Neural progenitor cell (in vitro differentiated cells): Measurements from ENCODE around the gene DMTF1. TPM values are rescaled to one million over a fixed set of nuclear protein-coding genes. Genes with fewer than 3 reads are reported as not detected.

Experiments used
- DNase-seq: peaks from one replicate; pipeline ENCODE4 v3.0.0-alpha.2; 2016; ENCODE audit warnings: low spot score
- H2AFZ ChIP-seq: fragments of 200-600 bp; sonication (generic); replicated peaks from 2 replicates; pipeline ENCODE4 v1.6.1; 2016; ENCODE audit warnings: antibody characterized with exemption
- H3F3A ChIP-seq: fragments of 200-600 bp; sonication (generic); 2 replicates; pipeline ENCODE4 v1.6.1; 2016; ENCODE audit warnings: antibody characterized with exemption, low read depth
- H3K27ac ChIP-seq: fragments of 200-600 bp; sonication (generic); 2 replicates; pipeline ENCODE4 v1.5.1; 2016; ENCODE audit warnings: mild to moderate bottlenecking
- H3K27me3 ChIP-seq: fragments of 200-600 bp; sonication (generic); 2 replicates; pipeline ENCODE4 v1.6.1; 2016; ENCODE audit warnings: mild to moderate bottlenecking, moderate library complexity
- H3K36me3 ChIP-seq: fragments of 200-600 bp; sonication (generic); 2 replicates; pipeline ENCODE4 v1.5.1; 2016
- H3K4me1 ChIP-seq: fragments of 200-600 bp; sonication (generic); 2 replicates; pipeline ENCODE4 v1.6.1; 2016; ENCODE audit warnings: mixed run types
- H3K4me2 ChIP-seq: fragments of 200-600 bp; sonication (generic); 2 replicates; pipeline ENCODE4 v1.6.1; 2016
- H3K4me3 ChIP-seq: fragments of 200-600 bp; sonication (generic); 2 replicates; pipeline ENCODE4 v1.5.1; 2016
- H3K79me2 ChIP-seq: fragments of 200-600 bp; sonication (generic); 2 replicates; pipeline ENCODE4 v1.6.1; 2016; ENCODE audit warnings: low read depth
- H3K9ac ChIP-seq: fragments of 200-600 bp; sonication (generic); 2 replicates; pipeline ENCODE4 v1.6.1; 2016
- H3K9me3 ChIP-seq: fragments of 200-600 bp; sonication (generic); 2 replicates; pipeline ENCODE4 v1.5.1; 2016; ENCODE audit warnings: low read depth
- H4K20me1 ChIP-seq: fragments of 200-600 bp; sonication (generic); 2 replicates; pipeline ENCODE4 v1.6.1; 2016; ENCODE audit warnings: low read depth
- H3K27ac Mint-ChIP-seq: 3 replicates; pipeline ENCODE4 v1.8.0; 2021; ENCODE audit warnings: mixed read lengths
- H3K27me3 Mint-ChIP-seq: 2 replicates; pipeline ENCODE4 v1.8.0; 2022; ENCODE audit warnings: low read depth, mild to moderate bottlenecking, inconsistent platforms, moderate library complexity, mixed read lengths; ENCODE audit not compliant: insufficient read depth
- H3K36me3 Mint-ChIP-seq: 3 replicates; pipeline ENCODE4 v1.8.0; 2021; ENCODE audit warnings: mixed read lengths
- H3K4me1 Mint-ChIP-seq: 3 replicates; pipeline ENCODE4 v1.8.0; 2021; ENCODE audit warnings: mixed read lengths
- H3K4me3 Mint-ChIP-seq: 3 replicates; pipeline ENCODE4 v1.8.0; 2021; ENCODE audit warnings: mild to moderate bottlenecking, moderate library complexity, mixed read lengths
- H3K9me3 Mint-ChIP-seq: 3 replicates; pipeline ENCODE4 v1.8.0; 2020; ENCODE audit warnings: mixed read lengths
- EZH2 ChIP-seq: fragments of 200-600 bp; sonication (generic); IDR thresholded peaks from 2 replicates; pipeline ENCODE4 v1.6.1; 2017; ENCODE audit warnings: antibody characterized with exemption, mild to moderate bottlenecking, moderate library complexity
- EZH2phosphoT487 ChIP-seq: fragments of 200-600 bp; sonication (generic); IDR thresholded peaks from 2 replicates; pipeline ENCODE4 v1.6.1; 2017; ENCODE audit warnings: antibody characterized with exemption
- total RNA-seq: library from RNA; depleted of rRNA; stranded (reverse); fragments of >200 nt; gene quantifications from 2 replicates; pipeline ENCODE4 v1.2.3, GENCODE V29; 2015; ENCODE audit warnings: low replicate concordance
- TF ChIP-seq, protein P1 (sequence below): fragments of 200-600 bp; sonication (generic); IDR thresholded peaks from 2 replicates; pipeline ENCODE4 v1.5.1; 2017; ENCODE audit warnings: antibody characterized with exemption, mild to moderate bottlenecking

Gene DMTF1
- total RNA-seq, 1 donor from 2014 or later = 176 TPM

DNA sequence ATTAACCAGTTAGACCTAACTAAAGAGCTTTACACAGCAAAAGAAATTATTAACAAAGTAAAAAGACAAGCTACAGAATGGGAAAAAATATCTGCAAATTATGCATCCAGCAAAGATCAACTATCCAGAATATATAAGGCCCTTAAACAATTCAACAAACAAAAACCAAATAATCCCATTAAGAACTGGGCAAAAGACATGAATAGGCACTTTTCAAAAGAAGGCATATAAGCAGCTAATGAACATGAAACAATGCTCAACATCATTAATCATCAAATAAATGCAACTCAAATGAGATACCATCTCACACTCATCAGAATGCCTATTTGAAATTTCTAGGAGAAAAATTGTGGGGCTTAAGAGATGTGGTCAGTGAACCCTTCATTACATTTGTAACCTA, 15.0 kb upstream of the DMTF1 start:
- H3K4me3 Mint-ChIP-seq = no peak overlapping the region
- Histone ChIP-seq H3K79me2 (no peaks in the 10 kb centered on the region), H3K9me3 (no peaks in the 10 kb centered on the region), H3F3A (no peaks in the 10 kb centered on the region), H4K20me1 (no peaks in the 10 kb centered on the region), H3K4me2 (no peak overlapping the region), H3K27me3 (no peaks in the 10 kb centered on the region), H3K27ac (no peak overlapping the region), H3K4me1 (no peaks in the 10 kb centered on the region), H2AFZ (no peak overlapping the region), H3K36me3 (no peaks in the 10 kb centered on the region), H3K4me3 (no peak overlapping the region), H3K9ac (no peak overlapping the region)
- H3K27me3 Mint-ChIP-seq = no peaks in the 10 kb centered on the region
- no peaks in the 10 kb centered on the region for H3K36me3 Mint-ChIP-seq
- H3K27ac Mint-ChIP-seq = no peak overlapping the region
- TF ChIP-seq, protein P1, sequence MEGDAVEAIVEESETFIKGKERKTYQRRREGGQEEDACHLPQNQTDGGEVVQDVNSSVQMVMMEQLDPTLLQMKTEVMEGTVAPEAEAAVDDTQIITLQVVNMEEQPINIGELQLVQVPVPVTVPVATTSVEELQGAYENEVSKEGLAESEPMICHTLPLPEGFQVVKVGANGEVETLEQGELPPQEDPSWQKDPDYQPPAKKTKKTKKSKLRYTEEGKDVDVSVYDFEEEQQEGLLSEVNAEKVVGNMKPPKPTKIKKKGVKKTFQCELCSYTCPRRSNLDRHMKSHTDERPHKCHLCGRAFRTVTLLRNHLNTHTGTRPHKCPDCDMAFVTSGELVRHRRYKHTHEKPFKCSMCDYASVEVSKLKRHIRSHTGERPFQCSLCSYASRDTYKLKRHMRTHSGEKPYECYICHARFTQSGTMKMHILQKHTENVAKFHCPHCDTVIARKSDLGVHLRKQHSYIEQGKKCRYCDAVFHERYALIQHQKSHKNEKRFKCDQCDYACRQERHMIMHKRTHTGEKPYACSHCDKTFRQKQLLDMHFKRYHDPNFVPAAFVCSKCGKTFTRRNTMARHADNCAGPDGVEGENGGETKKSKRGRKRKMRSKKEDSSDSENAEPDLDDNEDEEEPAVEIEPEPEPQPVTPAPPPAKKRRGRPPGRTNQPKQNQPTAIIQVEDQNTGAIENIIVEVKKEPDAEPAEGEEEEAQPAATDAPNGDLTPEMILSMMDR = no peak
- no peak for TF ChIP-seq EZH2
- no peak for TF ChIP-seq EZH2phosphoT487
- DNase-seq = no peak
- no peaks in the 10 kb centered on the region for H3K9me3 Mint-ChIP-seq
- H3K4me1 Mint-ChIP-seq = no peaks in the 10 kb centered on the region

DNA sequence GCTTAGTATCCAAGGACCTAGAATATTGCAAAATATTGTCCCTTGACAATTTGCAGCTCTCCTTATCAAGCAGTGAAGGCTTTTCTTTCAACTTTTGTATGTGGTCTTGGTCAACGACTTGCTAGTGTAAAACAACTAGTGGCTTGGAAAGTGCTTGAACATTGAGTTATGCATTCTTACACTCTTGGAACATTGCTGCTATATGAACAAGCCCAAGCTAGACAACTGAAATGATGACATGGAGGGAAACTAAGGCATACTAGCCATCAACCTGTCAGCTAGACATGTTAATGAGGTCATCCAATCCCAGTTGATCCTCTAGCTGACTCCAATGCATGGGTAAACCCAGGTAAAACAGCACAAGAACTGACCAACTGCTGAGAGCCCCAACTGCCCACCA, 12.7 kb upstream of the DMTF1 start:
- Mint-ChIP-seq H3K27me3 (no peaks in the 10 kb centered on the region), H3K36me3 (no peaks in the 10 kb centered on the region), H3K9me3 (no peaks in the 10 kb centered on the region), H3K4me3 (no peak overlapping the region), H3K27ac (no peak overlapping the region), H3K4me1 (no peaks in the 10 kb centered on the region)
- Histone ChIP-seq H3K9me3 (no peaks in the 10 kb centered on the region), H3K27ac (no peak overlapping the region), H4K20me1 (no peaks in the 10 kb centered on the region), H3K36me3 (no peaks in the 10 kb centered on the region), H3K79me2 (no peaks in the 10 kb centered on the region), H3K4me2 (no peak overlapping the region), H2AFZ (no peak overlapping the region), H3F3A (no peaks in the 10 kb centered on the region), H3K4me1 (no peaks in the 10 kb centered on the region), H3K27me3 (no peaks in the 10 kb centered on the region), H3K4me3 (no peak overlapping the region), H3K9ac (no peak overlapping the region)
- DNase-seq = no peak
- TF ChIP-seq EZH2phosphoT487 (no peak), EZH2 (no peak)
- TF ChIP-seq, protein P1 = no peak

DNA sequence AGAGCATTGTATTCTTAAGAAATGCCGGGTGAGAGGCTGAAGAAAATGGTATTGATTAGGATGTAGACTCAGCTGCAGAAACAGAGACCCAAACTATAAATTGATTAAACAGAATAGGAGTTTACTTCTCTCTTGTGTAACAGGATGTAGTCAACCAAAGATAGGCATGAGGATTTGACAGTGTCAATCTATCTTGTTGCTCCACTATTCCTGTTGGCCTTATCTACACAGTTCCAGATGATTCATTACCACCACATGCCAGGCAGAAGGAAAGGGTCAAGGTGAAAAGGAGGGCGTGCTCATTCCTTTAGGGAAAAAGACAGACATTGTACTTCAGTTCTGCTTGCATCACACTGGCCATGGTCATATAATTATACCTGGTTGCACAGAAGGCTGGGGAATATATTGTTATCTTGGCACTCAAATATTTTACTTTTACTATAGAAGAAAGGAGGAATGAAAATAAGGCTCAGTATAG, 11.9 kb upstream of the DMTF1 start:
- H4K20me1 ChIP-seq = no peaks in the 10 kb centered on the region
- TF ChIP-seq, protein P1 = no peak
- TF ChIP-seq EZH2 (no peak), EZH2phosphoT487 (no peak)
- no peaks in the 10 kb centered on the region for H3K79me2 ChIP-seq
- Mint-ChIP-seq H3K4me1 (no peaks in the 10 kb centered on the region), H3K27me3 (no peaks in the 10 kb centered on the region), H3K36me3 (no peaks in the 10 kb centered on the region), H3K4me3 (no peak overlapping the region), H3K9me3 (no peaks in the 10 kb centered on the region), H3K27ac (no peak overlapping the region)
- no peak overlapping the region for H3K4me3 ChIP-seq
- H3K27me3 ChIP-seq = no peaks in the 10 kb centered on the region
- no peak overlapping the region for H3K9ac ChIP-seq
- no peak overlapping the region for H2AFZ ChIP-seq
- no peak overlapping the region for H3K27ac ChIP-seq
- no peaks in the 10 kb centered on the region for H3K9me3 ChIP-seq
- H3K4me2 ChIP-seq = no peak overlapping the region
- no peak for DNase-seq
- no peaks in the 10 kb centered on the region for H3F3A ChIP-seq
- H3K36me3 ChIP-seq = no peaks in the 10 kb centered on the region
- H3K4me1 ChIP-seq = no peaks in the 10 kb centered on the region
